Measurements from ENCODE around the gene VSIR.

Gene VSIR

GRCh38 chr10:71735709-71736569 is 37.4 kb downstream of the VSIR start:
- TF ChIP-seq REST (IDR thresholded peaks at IDR 0.05; ENCODE audit: insufficient read depth in 1 of 2, low read depth in 2 of 2, low read length in 2 of 2) = no peak
- no peak for TF ChIP-seq SIN3A (IDR thresholded peaks at IDR 0.05; ENCODE audit: borderline replicate concordance, insufficient read depth, low read length)
- TF ChIP-seq FOXP2 (optimal IDR thresholded peaks at IDR 0.05; ENCODE audit: borderline replicate concordance, extremely low read depth, extremely low read length, insufficient read depth) = no peak

- TF ChIP-seq TAF1 (IDR thresholded peaks at IDR 0.05; ENCODE audit: borderline replicate concordance, insufficient read depth, low read length) (no peak), FOXP2 (optimal IDR thresholded peaks at IDR 0.05; ENCODE audit: borderline replicate concordance, extremely low read depth, extremely low read length, insufficient read depth) (no peak), REST (IDR thresholded peaks at IDR 0.05; ENCODE audit: insufficient read depth in 1 of 2, low read depth in 2 of 2, low read length in 2 of 2) (no peak), SIN3A (IDR thresholded peaks at IDR 0.05; ENCODE audit: borderline replicate concordance, insufficient read depth, low read length) (no peak)
Measured at GRCh38 chr10:71734797-71735196, 38.5 kb downstream of the VSIR start.

- no peak for TF ChIP-seq FOXP2 (optimal IDR thresholded peaks at IDR 0.05; ENCODE audit: borderline replicate concordance, extremely low read depth, extremely low read length, insufficient read depth)
- no peak for TF ChIP-seq TAF1 (IDR thresholded peaks at IDR 0.05; ENCODE audit: borderline replicate concordance, insufficient read depth, low read length)
- TF ChIP-seq POLR2AphosphoS5 (IDR thresholded peaks at IDR 0.05; ENCODE audit: low read depth, low read length) = no peak
- no peak for TF ChIP-seq REST (IDR thresholded peaks at IDR 0.05; ENCODE audit: insufficient read depth in 1 of 2, low read depth in 2 of 2, low read length in 2 of 2)
- TF ChIP-seq SIN3A (IDR thresholded peaks at IDR 0.05; ENCODE audit: borderline replicate concordance, insufficient read depth, low read length) = no peak
Measured at GRCh38 chr10:71731791-71732190, 41.5 kb downstream of the VSIR start.

GRCh38 chr10:71729161-71729636 is 44.1 kb downstream of the VSIR start:
- TF ChIP-seq TAF1 (IDR thresholded peaks at IDR 0.05; ENCODE audit: borderline replicate concordance, insufficient read depth, low read length) (no peak), FOXP2 (optimal IDR thresholded peaks at IDR 0.05; ENCODE audit: borderline replicate concordance, extremely low read depth, extremely low read length, insufficient read depth) (no peak), SIN3A (IDR thresholded peaks at IDR 0.05; ENCODE audit: borderline replicate concordance, insufficient read depth, low read length) (no peak), REST (IDR thresholded peaks at IDR 0.05; ENCODE audit: insufficient read depth in 1 of 2, low read depth in 2 of 2, low read length in 2 of 2) (no peak), POLR2AphosphoS5 (IDR thresholded peaks at IDR 0.05; ENCODE audit: low read depth, low read length) (no peak)

All from PFSK-1 (cell line).